ENCODE measurements around the gene NIT2.
A peak's percentile ranks its signal among the peaks of the same experiment; 100 is the strongest.

The NIT2 gene

GRCh38 chr3:100396967-100397366 lies 62.4 kb downstream of the NIT2 start:
- DNase-seq, result no peak
- no peak for ATAC-seq

GRCh38 chr3:100399341-100400071 lies 64.9 kb downstream of the NIT2 start:
- no peak for ATAC-seq

DNA sequence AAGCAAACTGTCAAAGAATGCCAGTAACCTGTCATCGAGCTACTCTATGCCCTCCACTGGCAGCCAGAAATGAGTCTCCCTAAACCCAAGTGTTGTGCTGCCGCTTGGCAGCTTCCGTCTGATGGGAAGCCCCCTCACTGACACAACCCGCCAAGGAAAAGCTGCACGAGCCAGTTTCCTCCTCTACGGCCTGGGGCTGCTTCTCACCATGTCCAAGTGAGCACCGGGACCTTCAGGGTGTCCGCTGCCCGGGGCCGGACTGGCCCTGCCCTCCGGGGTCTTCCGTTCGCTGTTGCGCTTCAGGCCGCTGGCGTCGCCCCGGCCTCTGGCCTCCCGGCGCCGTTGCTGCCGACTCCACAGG lies 65.8 kb downstream of the NIT2 start:
- DNase-seq, result peak; percentile 47
- peak; percentile 22 for ATAC-seq

More at GRCh38 chr3:100399341-100400071, 64.9 kb downstream of the NIT2 start:
- DNase-seq, result no peak

DNA sequence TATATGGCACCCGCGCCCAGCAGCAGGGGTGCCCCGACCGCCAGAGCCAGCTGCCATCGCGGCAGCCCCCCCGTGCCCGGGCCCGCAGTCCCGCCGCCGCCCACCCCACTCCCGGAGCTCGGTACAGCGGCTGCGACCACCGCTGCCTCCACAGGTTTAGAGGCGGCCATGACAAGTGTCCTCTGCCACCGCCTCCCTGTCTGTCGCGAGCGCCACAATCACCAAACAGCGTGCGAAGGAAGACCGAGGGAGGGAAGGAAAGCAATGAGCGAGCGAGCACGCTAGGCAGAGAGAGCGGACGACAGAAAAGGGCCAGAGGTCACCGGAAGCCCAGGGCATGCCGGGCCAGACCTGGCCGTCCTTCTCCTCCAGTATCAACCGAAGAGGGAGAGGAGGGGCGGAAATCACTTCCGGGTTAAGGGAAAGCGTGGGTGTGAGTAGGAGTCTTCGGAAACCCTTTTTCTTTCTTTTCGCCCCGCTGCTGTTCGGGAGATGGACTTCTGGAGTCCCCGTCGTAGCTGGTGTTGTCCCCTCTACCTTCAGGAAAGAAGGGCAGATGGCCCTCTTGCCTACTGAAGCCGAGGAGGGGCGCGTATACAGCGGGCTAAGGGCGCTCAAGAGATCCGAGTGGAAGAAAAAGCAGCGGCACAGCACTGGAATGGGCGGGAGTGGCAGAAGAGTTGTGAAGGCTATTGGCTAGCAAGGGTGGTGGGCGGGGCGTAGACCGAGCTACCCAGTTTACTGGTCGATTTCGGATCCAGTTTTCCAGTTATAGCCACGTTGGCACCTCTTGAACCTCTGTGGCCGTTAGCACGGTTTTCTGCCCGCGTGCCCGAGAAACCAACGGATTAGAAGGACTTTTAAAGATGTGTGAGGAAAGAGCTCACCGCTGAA lies 66.5 kb downstream of the NIT2 start, which contains the start of the genes LNP1 and TOMM70:
LNP1 (plus strand) TSS at position 760 of the 894 bp plus-strand sequence. CDS start 28,191 bp downstream, outside the sequence.
TOMM70 (minus strand) TSS at position 310 of the 894 bp plus-strand sequence; CDS start at position 170, 140 bp downstream.
- DNase-seq (peak; percentile 96), ATAC-seq (peak; percentile 95)

GRCh38 chr3:100401674-100402041 lies 67.1 kb downstream of the NIT2 start:
- DNase-seq, result peak; percentile 57
- peak; percentile 10 for ATAC-seq

- DNase-seq, result no peak
Observed at GRCh38 chr3:100402256-100402655, 67.7 kb downstream of the NIT2 start.

DNA sequence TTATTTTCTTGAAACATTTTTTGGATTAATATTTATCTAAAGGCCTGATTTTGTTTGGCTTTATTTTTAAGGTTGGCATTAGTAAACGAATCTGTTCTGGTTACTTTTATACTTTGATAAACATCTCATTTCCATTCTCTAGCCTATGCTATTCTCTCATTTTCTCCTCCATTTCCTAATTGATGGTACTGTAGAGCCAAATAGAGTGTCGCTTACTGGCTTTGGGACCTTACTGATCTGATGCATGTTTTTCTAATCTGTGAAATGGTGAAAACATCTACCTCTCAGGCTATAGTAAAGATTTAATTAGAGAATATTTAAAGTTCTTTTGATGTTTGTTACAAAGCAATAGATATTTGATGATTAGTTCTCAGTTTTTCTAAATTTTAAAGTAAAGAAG lies 68.3 kb downstream of the NIT2 start:
- ATAC-seq (no peak), DNase-seq (no peak)

More at GRCh38 chr3:100402256-100402655, 67.7 kb downstream of the NIT2 start:
- no peak for ATAC-seq

- DNase-seq (peak; percentile 19), ATAC-seq (no peak)
Observed at GRCh38 chr3:100403362-100404249, 69.0 kb downstream of the NIT2 start.

GRCh38 chr3:100404250-100404548 lies 69.6 kb downstream of the NIT2 start:
- ATAC-seq (no peak), DNase-seq (no peak)

DNA sequence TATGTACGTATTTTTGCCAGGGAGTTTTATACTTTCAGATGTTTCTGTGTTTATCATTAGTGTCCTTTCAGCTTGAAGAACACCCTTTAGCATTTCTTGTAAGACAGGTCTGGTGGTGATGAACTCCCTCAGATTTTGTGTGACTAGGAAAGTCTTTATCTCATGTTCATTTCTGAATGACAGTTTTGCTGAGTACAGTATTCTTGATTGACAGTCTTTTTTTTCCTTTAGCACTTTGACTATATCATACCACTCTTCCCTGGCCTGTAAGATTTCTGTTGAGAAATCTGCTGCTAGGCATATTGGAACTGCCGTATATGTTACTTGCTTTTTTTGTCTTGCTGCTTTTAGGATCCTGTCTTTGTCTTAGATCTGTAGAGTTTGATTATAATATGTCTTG lies 72.6 kb downstream of the NIT2 start:
- DNase-seq (no peak), ATAC-seq (no peak)

DNA sequence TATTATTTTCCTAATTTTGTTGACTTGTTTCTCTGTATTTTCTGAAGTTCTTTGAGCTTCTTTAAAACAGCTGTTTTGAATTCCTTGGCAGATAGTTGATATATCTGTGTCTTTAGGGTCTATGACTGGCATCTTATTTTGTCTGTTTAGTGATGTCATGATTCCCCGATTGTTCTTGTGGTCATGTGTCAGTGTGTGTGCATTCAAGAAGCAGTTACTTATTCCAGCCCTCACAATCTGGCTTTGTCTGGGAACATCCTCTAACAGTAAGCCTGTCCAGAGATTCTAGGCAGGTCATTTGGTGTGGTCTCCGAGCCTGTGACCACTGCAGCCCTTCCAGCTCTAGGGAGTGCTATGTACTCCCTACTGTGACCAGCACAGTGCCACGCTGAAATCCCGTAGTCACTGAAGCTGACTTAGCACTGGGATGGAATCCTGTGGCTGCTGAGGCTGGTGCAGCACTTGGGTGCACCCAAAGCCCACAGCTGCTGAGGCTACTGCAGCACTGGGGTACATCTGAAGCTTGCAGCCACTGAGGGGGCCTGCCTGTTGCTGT lies 73.5 kb downstream of the NIT2 start:
- DNase-seq (no peak), ATAC-seq (no peak)
